Endodermal cell (in vitro differentiated cells): ENCODE data around the gene UCHL5. TPM values are rescaled to one million over a fixed set of nuclear protein-coding genes. Genes with fewer than 3 reads are reported as not detected.
A peak's percentile ranks its signal among the peaks of the same experiment; 100 is the strongest.
"Not testable (repeated sequence)": the region's sequence is repeated elsewhere in the genome, so short reads cannot be mapped to it uniquely, and the experiment has no call there.

Experiments used
- DNase-seq: peaks from one replicate; pipeline ENCODE4 v3.0.0-alpha.2; 2017
- H3K27ac ChIP-seq: 2 replicates; pipeline ENCODE4 v1.5.1; 2013; ENCODE audit warnings: mild to moderate bottlenecking, low read depth, low read length, moderate library complexity
- H3K27me3 ChIP-seq: 2 replicates; pipeline ENCODE4 v1.6.1; 2013; ENCODE audit warnings: mild to moderate bottlenecking, low read length, moderate library complexity; ENCODE audit not compliant: insufficient read depth, control insufficient read depth, poor library complexity, severe bottlenecking
- H3K36me3 ChIP-seq: 2 replicates; pipeline ENCODE4 v1.7.0; 2013; ENCODE audit warnings: mild to moderate bottlenecking, low read length, moderate library complexity; ENCODE audit not compliant: control insufficient read depth, insufficient read depth
- H3K4me1 ChIP-seq: one replicate; pipeline ENCODE4 v1.7.0; 2013; ENCODE audit warnings: low read length; ENCODE audit not compliant: control insufficient read depth, insufficient read depth
- H3K4me3 ChIP-seq: 2 replicates; pipeline ENCODE4 v1.5.1; 2013; ENCODE audit warnings: mild to moderate bottlenecking, low read length, moderate library complexity
- H3K9ac ChIP-seq: 2 replicates; pipeline ENCODE4 v1.6.1; 2013; ENCODE audit warnings: mild to moderate bottlenecking, low read length, moderate library complexity; ENCODE audit not compliant: poor library complexity, severe bottlenecking; ENCODE audit errors: extremely low read depth
- H3K9me3 ChIP-seq: 2 replicates; pipeline ENCODE4 v1.6.1; 2013; ENCODE audit warnings: mild to moderate bottlenecking, low read length, moderate library complexity; ENCODE audit not compliant: control insufficient read depth
- H3K27ac Mint-ChIP-seq: 2 replicates; pipeline ENCODE4 v1.8.0; 2020; ENCODE audit warnings: mixed read lengths
- H3K27me3 Mint-ChIP-seq: 2 replicates; pipeline ENCODE4 v1.8.0; 2021; ENCODE audit warnings: mild to moderate bottlenecking, mixed read lengths; ENCODE audit not compliant: insufficient read depth
- H3K36me3 Mint-ChIP-seq: 2 replicates; pipeline ENCODE4 v1.8.0; 2020; ENCODE audit warnings: low read depth, mixed read lengths
- H3K4me1 Mint-ChIP-seq: 2 replicates; pipeline ENCODE4 v1.8.0; 2020; ENCODE audit warnings: mixed read lengths
- H3K4me3 Mint-ChIP-seq: 2 replicates; pipeline ENCODE4 v1.8.0; 2020; ENCODE audit warnings: mild to moderate bottlenecking, moderate library complexity, mixed read lengths
- H3K9me3 Mint-ChIP-seq: 2 replicates; pipeline ENCODE4 v1.8.0; 2020; ENCODE audit warnings: mild to moderate bottlenecking, mixed read lengths
- WGBS, 2 experiments: methylation state at CpG; one replicate each; pipeline versions ENCODE4 v1.1.5 to v1.1.7; 2013; ENCODE audit warnings: missing lambda C conversion rate in 2 of 2, mixed read lengths in 1 of 2; ENCODE audit not compliant: insufficient coverage in 1 of 2, insufficient read length in 1 of 2; 5-methylcytosine and 5-hydroxymethylcytosine counted together
- total RNA-seq, 2 donors: library from RNA; stranded (reverse); fragmentation: NEBNext Ultra II Directional in 1 of 2; extraction: Animal tissue kit (Norgen Biotek cat#: 25700) in 1 of 2; gene quantifications; 2 replicates in 1 of 2; 3 replicates in 1 of 2; pipeline ENCODE4 v1.2.1, GENCODE V29; 2021
- TF ChIP-seq, protein P1 (sequence below): fragments of 200-600 bp; sonication (generic); conservative IDR thresholded peaks from 2 replicates; pipeline ENCODE4 v1.5.0; 2021; ENCODE audit warnings: antibody characterized with exemption, mild to moderate bottlenecking

UCHL5 gene
- total RNA-seq, 2 donors from 2014 or later, result 33.0 to 40.6 TPM

DNA sequence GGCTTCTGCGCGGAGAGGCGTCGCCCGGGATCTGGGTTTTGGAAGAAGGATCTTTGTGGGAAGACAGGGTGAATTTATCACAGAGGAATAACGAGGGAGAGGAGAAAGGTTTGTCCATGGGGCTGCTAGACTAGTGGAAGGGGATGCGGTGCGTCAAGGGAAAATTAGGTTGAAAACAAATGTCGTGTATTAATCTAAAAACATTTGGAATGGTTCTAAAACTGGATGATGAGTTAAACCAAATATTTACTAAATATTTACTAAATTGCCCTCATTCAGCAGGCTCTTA lies 899 bp upstream of the UCHL5 start:
- H3K36me3 Mint-ChIP-seq, result no peaks in the 10 kb centered on the region
- Histone ChIP-seq H3K4me3 (peak overlapping the region; percentile 93), H3K4me1 (no peaks in the 10 kb centered on the region), H3K9ac (peak overlapping the region; percentile 93), H3K27me3 (peaks cover 27% of the 10 kb centered on the region), H3K36me3 (peaks cover 6% of the 10 kb centered on the region), H3K27ac (peak overlapping the region; percentile 97), H3K9me3 (peaks cover 7% of the 10 kb centered on the region)
- DNase-seq, result no peak
- peaks cover 5% of the 10 kb centered on the region for H3K27me3 Mint-ChIP-seq
- H3K9me3 Mint-ChIP-seq, result no peaks in the 10 kb centered on the region
- H3K4me3 Mint-ChIP-seq, result peak overlapping the region; percentile 83
- peaks cover 16% of the 10 kb centered on the region for H3K4me1 Mint-ChIP-seq
- WGBS, 2 experiments, result 1% methylated on average over 8 of the region's 9 CpGs; no CpG with 5 or more reads in 1 of the 2 experiments
- TF ChIP-seq, protein P1, sequence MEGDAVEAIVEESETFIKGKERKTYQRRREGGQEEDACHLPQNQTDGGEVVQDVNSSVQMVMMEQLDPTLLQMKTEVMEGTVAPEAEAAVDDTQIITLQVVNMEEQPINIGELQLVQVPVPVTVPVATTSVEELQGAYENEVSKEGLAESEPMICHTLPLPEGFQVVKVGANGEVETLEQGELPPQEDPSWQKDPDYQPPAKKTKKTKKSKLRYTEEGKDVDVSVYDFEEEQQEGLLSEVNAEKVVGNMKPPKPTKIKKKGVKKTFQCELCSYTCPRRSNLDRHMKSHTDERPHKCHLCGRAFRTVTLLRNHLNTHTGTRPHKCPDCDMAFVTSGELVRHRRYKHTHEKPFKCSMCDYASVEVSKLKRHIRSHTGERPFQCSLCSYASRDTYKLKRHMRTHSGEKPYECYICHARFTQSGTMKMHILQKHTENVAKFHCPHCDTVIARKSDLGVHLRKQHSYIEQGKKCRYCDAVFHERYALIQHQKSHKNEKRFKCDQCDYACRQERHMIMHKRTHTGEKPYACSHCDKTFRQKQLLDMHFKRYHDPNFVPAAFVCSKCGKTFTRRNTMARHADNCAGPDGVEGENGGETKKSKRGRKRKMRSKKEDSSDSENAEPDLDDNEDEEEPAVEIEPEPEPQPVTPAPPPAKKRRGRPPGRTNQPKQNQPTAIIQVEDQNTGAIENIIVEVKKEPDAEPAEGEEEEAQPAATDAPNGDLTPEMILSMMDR, result no peak
- H3K27ac Mint-ChIP-seq, result peak overlapping the region; percentile 100

DNA sequence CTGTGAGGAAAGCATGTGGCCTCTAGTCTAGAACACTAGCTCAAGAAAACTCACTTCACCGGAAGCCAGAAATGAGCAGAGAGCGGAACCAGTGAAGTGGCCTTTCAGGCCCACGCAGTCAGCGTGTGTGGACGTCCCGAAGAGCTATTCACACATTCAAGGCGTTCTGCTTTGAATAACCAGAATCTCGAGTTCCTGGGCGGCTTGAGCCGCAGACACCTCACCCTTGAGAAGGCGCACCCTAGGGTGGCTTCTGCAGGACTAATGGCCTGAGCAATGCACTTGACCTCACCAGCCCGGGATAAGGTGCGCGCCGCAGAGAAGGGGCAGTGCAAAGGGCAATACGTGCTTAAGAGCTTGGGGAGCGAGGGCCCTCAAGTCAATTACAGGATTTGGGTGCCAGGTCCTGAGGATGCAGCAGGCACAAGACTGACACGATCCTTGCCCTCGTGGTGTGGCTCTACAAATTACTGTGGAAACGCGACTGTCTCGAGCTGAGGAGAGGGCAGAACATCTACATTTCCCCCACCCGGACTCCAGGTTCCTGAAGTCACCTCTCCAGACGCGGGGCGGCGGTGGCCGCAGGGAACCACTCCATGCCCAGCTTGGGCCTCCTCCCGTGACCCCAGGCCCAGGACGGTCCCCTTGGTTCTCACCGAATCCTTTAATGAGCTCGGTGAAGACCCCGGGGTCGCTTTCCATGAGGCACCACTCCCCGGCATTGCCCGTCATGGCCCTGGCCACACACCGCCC lies 455 bp downstream of the UCHL5 start:
- peak overlapping the region; percentile 93 for H3K9ac ChIP-seq
- H3K4me1 ChIP-seq, result no peaks in the 10 kb centered on the region
- H3K4me1 Mint-ChIP-seq, result peaks cover 16% of the 10 kb centered on the region
- DNase-seq, result no peak
- H3K36me3 Mint-ChIP-seq, result no peaks in the 10 kb centered on the region
- no peaks in the 10 kb centered on the region for H3K9me3 Mint-ChIP-seq
- H3K27me3 ChIP-seq, result peaks cover 13% of the 10 kb centered on the region
- H3K27me3 Mint-ChIP-seq, result peaks cover 3% of the 10 kb centered on the region
- H3K27ac Mint-ChIP-seq, result peak overlapping the region; percentile 100
- peak overlapping the region; percentile 93 for H3K4me3 ChIP-seq
- H3K36me3 ChIP-seq, result peaks cover 6% of the 10 kb centered on the region
- H3K9me3 ChIP-seq, result peaks cover 7% of the 10 kb centered on the region
- TF ChIP-seq, protein P1, result no peak
- H3K27ac ChIP-seq, result peak overlapping the region; percentile 97
- 2% methylated on average over 28 to 37 of the region's 37 CpGs for WGBS, 2 experiments
- peak overlapping the region; percentile 83 for H3K4me3 Mint-ChIP-seq

DNA sequence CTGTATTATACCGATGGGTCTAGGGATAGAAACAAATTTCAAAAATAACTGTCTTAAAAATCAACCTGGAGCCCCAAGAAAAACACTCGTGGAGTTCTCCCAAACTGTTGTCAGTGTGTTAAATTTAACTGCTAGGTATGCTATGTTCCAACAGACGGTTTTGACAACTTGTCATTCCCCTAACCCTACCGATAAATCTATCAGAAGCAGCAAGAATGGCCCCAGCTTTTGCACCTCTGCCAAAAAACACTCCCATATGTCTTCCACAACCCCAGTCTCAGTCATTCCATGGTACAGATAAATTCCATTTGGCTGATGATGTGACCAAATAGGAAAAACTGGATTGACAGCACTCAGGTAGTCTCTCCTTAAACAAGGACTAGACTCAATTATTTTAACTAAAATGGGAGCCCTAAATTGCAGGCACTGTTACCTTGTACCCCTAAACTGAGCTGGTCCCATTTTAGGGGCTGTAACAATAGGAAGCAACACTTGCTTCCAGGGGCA lies 4.9 kb downstream of the UCHL5 start:
- peaks cover 11% of the 10 kb centered on the region for H3K36me3 ChIP-seq
- TF ChIP-seq, protein P1, result no peak
- no peak overlapping the region for H3K4me3 Mint-ChIP-seq
- H3K27me3 Mint-ChIP-seq, result no peaks in the 10 kb centered on the region
- WGBS, 2 experiments, result 89 to 94% methylated on average over 4 of the region's 4 CpGs
- no peaks in the 10 kb centered on the region for H3K4me1 ChIP-seq
- H3K4me1 Mint-ChIP-seq, result peaks cover 5% of the 10 kb centered on the region
- DNase-seq, result no peak
- H3K36me3 Mint-ChIP-seq, result peaks cover 14% of the 10 kb centered on the region
- H3K27ac Mint-ChIP-seq, result no peak overlapping the region
- H3K4me3 ChIP-seq, result no peak overlapping the region
- H3K9me3 Mint-ChIP-seq, result no peaks in the 10 kb centered on the region
- H3K9me3 ChIP-seq, result no peaks in the 10 kb centered on the region
- H3K27ac ChIP-seq, result no peak overlapping the region
- H3K27me3 ChIP-seq, result no peaks in the 10 kb centered on the region
- H3K9ac ChIP-seq, result no peak overlapping the region

DNA sequence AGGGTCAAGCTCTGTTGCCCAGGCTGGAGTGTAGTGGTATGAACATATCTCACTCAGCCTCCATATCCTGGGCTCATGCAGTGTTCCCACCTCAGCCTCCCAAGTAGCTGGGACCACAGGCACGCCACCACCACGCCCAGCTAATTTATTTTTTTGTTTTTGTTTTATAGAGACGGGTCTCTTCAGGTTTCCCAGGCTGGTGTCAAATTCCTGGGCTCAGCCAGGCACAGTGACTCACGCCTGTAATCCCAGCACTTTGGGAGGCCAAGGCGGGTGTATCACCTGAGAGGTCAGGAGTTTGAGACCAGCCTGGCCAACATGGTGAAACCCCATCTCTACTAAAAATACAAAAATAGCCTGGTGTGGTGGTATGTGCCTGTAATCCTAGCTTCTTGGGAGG lies 10.2 kb downstream of the UCHL5 start:
- H3K4me3 Mint-ChIP-seq, result not testable (repeated sequence)

More for the DNA sequence above, 10.2 kb downstream of the UCHL5 start:
- peak; percentile 50 for DNase-seq
- not testable (repeated sequence) for H3K4me1 Mint-ChIP-seq, H3K27ac ChIP-seq, H3K27ac Mint-ChIP-seq, H3K4me1 ChIP-seq, H3K9ac ChIP-seq, H3K9me3 Mint-ChIP-seq, H3K27me3 Mint-ChIP-seq, H3K9me3 ChIP-seq, H3K4me3 ChIP-seq, H3K27me3 ChIP-seq
- H3K36me3 Mint-ChIP-seq, result peaks cover 27% of the 10 kb centered on the region
- WGBS, 2 experiments, result 85 to 90% methylated on average over 4 to 5 of the region's 5 CpGs
- peaks cover 56% of the 10 kb centered on the region for H3K36me3 ChIP-seq
